Neural cell (in vitro differentiated cells): Measurements from ENCODE around the gene KRTAP5-4. TPM values are rescaled to one million over a fixed set of nuclear protein-coding genes. Genes with fewer than 3 reads are reported as not detected.
"Not testable (repeated sequence)": the region's sequence is repeated elsewhere in the genome, so short reads cannot be mapped to it uniquely, and the experiment has no call there.

Experiments
- H2AFZ ChIP-seq: fragments of 200-600, 300-800 bp; sonication (generic), shearing (Covaris generic); 2 replicates; pipeline ENCODE4 v1.6.0; 2014; ENCODE audit warnings: low read depth, mild to moderate bottlenecking, antibody characterized with exemption, low read length, moderate library complexity
- H3F3A ChIP-seq: fragments of 200-600 bp; shearing (Covaris generic); 2 replicates; pipeline ENCODE4 v1.6.1; 2016; ENCODE audit warnings: mild to moderate bottlenecking, moderate library complexity, mixed read lengths, antibody characterized with exemption, low read length; ENCODE audit not compliant: insufficient read depth, poor library complexity, severe bottlenecking
- H3K27ac ChIP-seq: fragments of 200-600, 300-800 bp; sonication (generic), shearing (Covaris generic); 2 replicates; pipeline ENCODE4 v1.5.1; 2014; ENCODE audit warnings: mild to moderate bottlenecking, low read length, moderate library complexity
- H3K27me3 ChIP-seq: fragments of 300-800, 200-600 bp; sonication (generic), shearing (Covaris generic); 2 replicates; pipeline ENCODE4 v1.6.0; 2014; ENCODE audit warnings: mild to moderate bottlenecking, low read depth, low read length, moderate library complexity; ENCODE audit not compliant: insufficient read depth
- H3K36me3 ChIP-seq: fragments of 300-800, 200-600 bp; sonication (generic), shearing (Covaris generic); 2 replicates; pipeline ENCODE4 v1.5.1; 2014; ENCODE audit warnings: mild to moderate bottlenecking, antibody characterized with exemption, low read length, moderate library complexity; ENCODE audit not compliant: insufficient read depth
- H3K4me2 ChIP-seq: fragments of 300-800, 200-600 bp; sonication (generic), shearing (Covaris generic); 2 replicates; pipeline ENCODE4 v1.6.0; 2014; ENCODE audit warnings: mild to moderate bottlenecking, low read length
- H3K4me3 ChIP-seq: fragments of 300-800, 200-600 bp; sonication (generic), shearing (Covaris generic); 2 replicates; pipeline ENCODE4 v1.5.1; 2014; ENCODE audit warnings: mild to moderate bottlenecking, low read length, moderate library complexity
- H3K79me2 ChIP-seq: fragments of 200-600 bp; shearing (Covaris generic); replicated peaks from 2 replicates; pipeline ENCODE4 v1.6.0; 2014; ENCODE audit warnings: mild to moderate bottlenecking, low read length, moderate library complexity; ENCODE audit not compliant: insufficient read depth
- H3K9ac ChIP-seq: fragments of 300-800, 200-600 bp; sonication (generic), shearing (Covaris generic); 2 replicates; pipeline ENCODE4 v1.6.1; 2016; ENCODE audit warnings: mild to moderate bottlenecking, low read length, mixed read lengths
- H3K9me2 ChIP-seq: fragments of 200-600 bp; shearing (Covaris generic); 2 replicates; pipeline ENCODE4 v1.6.1; 2016; ENCODE audit warnings: mild to moderate bottlenecking, low read length, mixed read lengths; ENCODE audit not compliant: insufficient read depth
- H3K9me3 ChIP-seq: fragments of 200-600, 300-800 bp; sonication (generic), shearing (Covaris generic); 2 replicates; pipeline ENCODE4 v1.6.1; 2016; ENCODE audit warnings: mild to moderate bottlenecking, mixed run types, low read length, moderate library complexity, mixed read lengths
- H4K20me1 ChIP-seq: fragments of 200-600 bp; shearing (Covaris generic); 2 replicates; pipeline ENCODE4 v1.6.1; 2016; ENCODE audit warnings: mild to moderate bottlenecking, mixed run types; ENCODE audit not compliant: insufficient read depth
- CTCF ChIP-seq: fragments of 450-650 bp; IDR thresholded peaks from 2 replicates; pipeline ENCODE4 v1.5.1; 2014; ENCODE audit warnings: antibody characterized with exemption, mild to moderate bottlenecking, moderate library complexity; ENCODE audit not compliant: poor library complexity, severe bottlenecking
- EP300 ChIP-seq: fragments of 450-650 bp; conservative IDR thresholded peaks from 2 replicates; pipeline ENCODE4 v1.6.1; 2014; ENCODE audit warnings: antibody characterized with exemption, mild to moderate bottlenecking, moderate library complexity; ENCODE audit not compliant: poor library complexity, severe bottlenecking
- EZH2 ChIP-seq: fragments of 200-600, 300-800 bp; shearing (Covaris generic), sonication (generic); IDR thresholded peaks from 2 replicates; pipeline ENCODE4 v1.6.1; 2014; ENCODE audit warnings: antibody characterized with exemption, low read length, borderline replicate concordance, mild to moderate bottlenecking; ENCODE audit not compliant: insufficient read depth, poor library complexity, severe bottlenecking
- MXI1 ChIP-seq: fragments of 450-650 bp; conservative IDR thresholded peaks from 2 replicates; pipeline ENCODE4 v1.6.1; 2014; ENCODE audit warnings: antibody characterized with exemption, mild to moderate bottlenecking; ENCODE audit not compliant: poor library complexity, severe bottlenecking
- POLR2AphosphoS5 ChIP-seq: IDR thresholded peaks from 2 replicates; pipeline ENCODE4 v1.6.1; 2012
- RAD21 ChIP-seq: fragments of 450-650 bp; conservative IDR thresholded peaks from 2 replicates; pipeline ENCODE4 v1.6.1; 2014; ENCODE audit warnings: antibody characterized with exemption, mild to moderate bottlenecking, moderate library complexity
- SMC3 ChIP-seq: fragments of 450-650 bp; conservative IDR thresholded peaks from 2 replicates; pipeline ENCODE4 v1.6.1; 2014; ENCODE audit warnings: antibody characterized with exemption, mild to moderate bottlenecking, moderate library complexity; ENCODE audit not compliant: poor library complexity
- TAF1 ChIP-seq: IDR thresholded peaks from 2 replicates; pipeline ENCODE4 v1.6.1; 2012; ENCODE audit warnings: low read depth
- polyA plus RNA-seq: library from polyadenylated mRNA; depleted of rRNA; stranded (reverse); fragments of >200 nt; gene quantifications from 2 replicates; pipeline ENCODE4 v1.2.3, GENCODE V29; 2014
- TF ChIP-seq, protein P1 (sequence below): IDR thresholded peaks from 2 replicates; pipeline ENCODE4 v1.6.1; 2012; ENCODE audit warnings: borderline replicate concordance

The KRTAP5-4 gene
- polyA plus RNA-seq, 1 donor from 2014 or later: not detected

GRCh38 chr11:1670905-1671371 lies 49.0 kb upstream of the KRTAP5-4 start:
- Histone ChIP-seq H3K4me3 (no peak overlapping the region), H3K79me2 (no peaks in the 10 kb centered on the region), H4K20me1 (no peaks in the 10 kb centered on the region), H3K9ac (no peak overlapping the region), H3K9me3 (no peaks in the 10 kb centered on the region), H3K36me3 (no peaks in the 10 kb centered on the region), H3K4me2 (no peak overlapping the region), H3K9me2 (no peaks in the 10 kb centered on the region), H3F3A (no peaks in the 10 kb centered on the region), H3K27ac (no peak overlapping the region), H2AFZ (no peak overlapping the region), H3K27me3 (no peaks in the 10 kb centered on the region)
- TF ChIP-seq SMC3 (no peak), TAF1 (no peak), RAD21 (no peak), CTCF (no peak), POLR2AphosphoS5 (no peak), EZH2 (no peak), EP300 (no peak), MXI1 (no peak)
- TF ChIP-seq, protein P1, sequence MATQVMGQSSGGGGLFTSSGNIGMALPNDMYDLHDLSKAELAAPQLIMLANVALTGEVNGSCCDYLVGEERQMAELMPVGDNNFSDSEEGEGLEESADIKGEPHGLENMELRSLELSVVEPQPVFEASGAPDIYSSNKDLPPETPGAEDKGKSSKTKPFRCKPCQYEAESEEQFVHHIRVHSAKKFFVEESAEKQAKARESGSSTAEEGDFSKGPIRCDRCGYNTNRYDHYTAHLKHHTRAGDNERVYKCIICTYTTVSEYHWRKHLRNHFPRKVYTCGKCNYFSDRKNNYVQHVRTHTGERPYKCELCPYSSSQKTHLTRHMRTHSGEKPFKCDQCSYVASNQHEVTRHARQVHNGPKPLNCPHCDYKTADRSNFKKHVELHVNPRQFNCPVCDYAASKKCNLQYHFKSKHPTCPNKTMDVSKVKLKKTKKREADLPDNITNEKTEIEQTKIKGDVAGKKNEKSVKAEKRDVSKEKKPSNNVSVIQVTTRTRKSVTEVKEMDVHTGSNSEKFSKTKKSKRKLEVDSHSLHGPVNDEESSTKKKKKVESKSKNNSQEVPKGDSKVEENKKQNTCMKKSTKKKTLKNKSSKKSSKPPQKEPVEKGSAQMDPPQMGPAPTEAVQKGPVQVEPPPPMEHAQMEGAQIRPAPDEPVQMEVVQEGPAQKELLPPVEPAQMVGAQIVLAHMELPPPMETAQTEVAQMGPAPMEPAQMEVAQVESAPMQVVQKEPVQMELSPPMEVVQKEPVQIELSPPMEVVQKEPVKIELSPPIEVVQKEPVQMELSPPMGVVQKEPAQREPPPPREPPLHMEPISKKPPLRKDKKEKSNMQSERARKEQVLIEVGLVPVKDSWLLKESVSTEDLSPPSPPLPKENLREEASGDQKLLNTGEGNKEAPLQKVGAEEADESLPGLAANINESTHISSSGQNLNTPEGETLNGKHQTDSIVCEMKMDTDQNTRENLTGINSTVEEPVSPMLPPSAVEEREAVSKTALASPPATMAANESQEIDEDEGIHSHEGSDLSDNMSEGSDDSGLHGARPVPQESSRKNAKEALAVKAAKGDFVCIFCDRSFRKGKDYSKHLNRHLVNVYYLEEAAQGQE: no peak

DNA sequence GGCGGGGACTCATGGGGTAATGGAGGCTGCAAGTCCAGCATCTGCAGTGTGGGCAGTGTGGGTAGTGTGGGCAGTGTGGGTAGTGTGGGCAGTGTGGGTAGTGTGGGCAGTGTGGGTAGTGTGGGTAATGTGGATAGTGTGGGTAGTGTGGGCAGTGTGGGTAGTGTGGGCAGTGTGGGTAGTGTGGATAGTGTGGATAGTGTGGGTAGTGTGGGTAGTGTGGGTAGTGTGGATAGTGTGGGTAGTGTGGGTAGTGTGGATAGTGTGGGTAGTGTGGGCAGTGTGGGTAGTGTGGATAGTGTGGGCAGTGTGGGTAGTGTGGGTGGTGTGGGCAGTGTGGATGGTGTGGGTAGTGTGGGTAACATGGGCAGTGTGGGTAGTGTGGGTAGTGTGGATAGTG lies 48.5 kb upstream of the KRTAP5-4 start:
- not testable (repeated sequence) for H3K4me3 ChIP-seq, H3F3A ChIP-seq, H3K4me2 ChIP-seq, H3K79me2 ChIP-seq, H3K27me3 ChIP-seq, H3K9me3 ChIP-seq, H3K27ac ChIP-seq, H4K20me1 ChIP-seq, H2AFZ ChIP-seq, H3K9me2 ChIP-seq, H3K9ac ChIP-seq, H3K36me3 ChIP-seq
